ENCODE results near the gene OR6J1. TPM values are rescaled to one million over a fixed set of nuclear protein-coding genes. Genes with fewer than 3 reads are reported as not detected.

OR6J1 gene
- total and polyA plus RNA-seq, 2 of the 13 experiments (the other 11 are each of a cell fraction or from before 2014, with no cell fraction given), result not detected

- TF ChIP-seq IRF9 (CRISPR knock-in tag; IDR thresholded peaks at IDR 0.05; ENCODE audit: borderline replicate concordance), result peak; percentile 73; the same call in 1 of the 2 replicates
- peak; percentile 60 for TF ChIP-seq POGZ (CRISPR knock-in tag; IDR thresholded peaks at IDR 0.05)
- TF ChIP-seq THAP7 (CRISPR knock-in tag; IDR thresholded peaks at IDR 0.05), result no peak; the same call in 1 of the 2 replicates
- TF ChIP-seq CC2D1A (CRISPR knock-in tag; IDR thresholded peaks at IDR 0.05), result no peak
- no peak for TF ChIP-seq REXO4 (CRISPR knock-in tag; IDR thresholded peaks at IDR 0.05; ENCODE audit: borderline replicate concordance)
- TF ChIP-seq ZNF274 (CRISPR knock-in tag; IDR thresholded peaks at IDR 0.05), result peak; percentile 96
- no peak for TF ChIP-seq ZNF10 (CRISPR knock-in tag; IDR thresholded peaks at IDR 0.05; ENCODE audit: borderline replicate concordance, low read depth)
- no peak for TF ChIP-seq CENPX (CRISPR knock-in tag; IDR thresholded peaks at IDR 0.05)
- peak; percentile 94; the same call in 1 of the 2 replicates for TF ChIP-seq RFXANK (CRISPR knock-in tag; IDR thresholded peaks at IDR 0.05)
- TF ChIP-seq CREB3 (CRISPR knock-in tag; IDR thresholded peaks at IDR 0.05), result no peak; the same call in 1 of the 2 replicates
- peak; percentile 42 for TF ChIP-seq PPARG (CRISPR knock-in tag; conservative IDR thresholded peaks at IDR 0.05)
- 0 out of 2 replicates have a peak, but pooled peaks have one; percentile 68 for TF ChIP-seq DZIP1 (CRISPR knock-in tag; IDR thresholded peaks at IDR 0.05)
- TF ChIP-seq CBX5 (CRISPR knock-in tag; IDR thresholded peaks at IDR 0.05; ENCODE audit: borderline replicate concordance), result peak; percentile 43; the same call in 1 of the 2 replicates
- no peak for TF ChIP-seq PHF5A (CRISPR knock-in tag; IDR thresholded peaks at IDR 0.05; ENCODE audit: low read depth, unreplicated experiment)
- peak; percentile 46 for TF ChIP-seq IKZF4 (CRISPR knock-in tag; IDR thresholded peaks at IDR 0.05; ENCODE audit: borderline replicate concordance, low read depth, not compliant biosample characterization)
- peak; percentile 99; the same call in 1 of the 2 replicates for TF ChIP-seq FUBP1 (CRISPR knock-in tag; IDR thresholded peaks at IDR 0.05; ENCODE audit: borderline replicate concordance)
- no peak for TF ChIP-seq NFRKB (IDR thresholded peaks at IDR 0.05)
- TF ChIP-seq TCF7L2 (IDR thresholded peaks at IDR 0.05; ENCODE audit: low read depth, low read length), result no peak
- peak; percentile 60; the same call in 1 of the 2 replicates for TF ChIP-seq AKAP8 (CRISPR knock-in tag; IDR thresholded peaks at IDR 0.05)
- TF ChIP-seq EZH2 (conservative IDR thresholded peaks at IDR 0.05; ENCODE audit: low read depth, low read length), result no peak
- no peak for TF ChIP-seq HOXA7 (CRISPR knock-in tag; IDR thresholded peaks at IDR 0.05)
- peak; percentile 48; the same call in 1 of the 2 replicates for TF ChIP-seq SP2 (CRISPR knock-in tag; IDR thresholded peaks at IDR 0.05)
Measured at GRCh38 chr14:22589096-22589839, 54.9 kb downstream of the OR6J1 start, which contains the start of gene DAD1 (continued).
